Measurements from ENCODE around the gene PDE4DIP.
"Not testable (repeated sequence)": the region's sequence is repeated elsewhere in the genome, so short reads cannot be mapped to it uniquely, and the experiment has no call there.

Gene PDE4DIP

GRCh38 chr1:148874408-148875388 lies 30.5 kb downstream of the PDE4DIP start:
- not testable (repeated sequence) for DNase-seq

DNA sequence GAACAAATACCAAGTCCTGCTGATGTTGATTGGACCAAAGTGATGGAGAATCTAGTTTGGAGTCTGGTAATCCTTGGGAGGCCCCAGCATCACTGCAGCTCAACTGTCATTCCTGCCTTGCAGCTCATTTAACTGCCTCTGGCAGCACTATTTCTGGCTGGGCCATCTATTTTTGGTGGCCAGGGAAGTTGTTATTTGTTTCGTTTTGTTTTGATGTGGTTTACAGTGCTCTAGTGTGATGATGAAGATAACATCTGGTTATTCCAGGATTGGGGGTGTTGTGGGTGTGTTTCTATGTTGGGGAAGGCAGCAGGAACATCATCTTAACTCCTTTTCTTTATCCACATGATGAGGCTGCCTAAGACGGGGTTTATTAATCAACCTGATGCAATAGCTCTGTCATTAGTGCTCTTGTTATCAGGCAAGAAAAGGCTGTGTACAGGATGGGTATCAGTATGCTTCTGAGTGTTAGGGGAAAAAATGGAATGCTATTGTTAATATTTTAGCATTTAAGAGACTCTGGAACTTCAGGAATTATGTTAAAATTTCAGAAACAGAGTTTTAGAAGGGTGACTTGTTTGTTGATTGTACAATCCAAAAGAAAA lies 35.7 kb downstream of the PDE4DIP start:
- not testable (repeated sequence) for DNase-seq

GRCh38 chr1:148881261-148881660 lies 37.0 kb downstream of the PDE4DIP start:
- DNase-seq, result not testable (repeated sequence)

GRCh38 chr1:148885219-148885618 lies 41.0 kb downstream of the PDE4DIP start:
- DNase-seq, result not testable (repeated sequence)

DNA sequence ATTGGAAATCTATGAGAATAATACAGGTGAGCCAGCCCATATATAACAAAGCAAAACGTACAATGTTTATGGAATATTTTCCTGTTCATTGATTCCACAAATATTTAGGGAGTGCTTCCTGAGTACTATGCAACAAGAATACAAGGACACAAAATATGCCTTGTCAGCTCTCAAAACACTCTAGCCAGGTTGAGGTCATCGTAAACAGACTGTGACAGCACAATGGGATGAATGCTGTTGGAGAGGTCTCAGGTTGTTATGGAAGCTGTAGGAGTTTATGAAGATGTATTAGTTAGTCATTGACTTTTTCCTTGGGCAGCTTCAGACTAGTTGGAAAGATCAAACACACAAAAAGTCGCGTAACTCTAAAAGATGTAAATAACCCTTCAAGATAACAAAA lies 42.1 kb downstream of the PDE4DIP start:
- DNase-seq, result not testable (repeated sequence)

- not testable (repeated sequence) for DNase-seq
These were observed 44.4 kb downstream of the PDE4DIP start for GRCh38 chr1:148888597-148888996.

GRCh38 chr1:148889267-148890074 lies 45.2 kb downstream of the PDE4DIP start:
- DNase-seq, result not testable (repeated sequence)

GRCh38 chr1:148890075-148890568 lies 45.9 kb downstream of the PDE4DIP start:
- DNase-seq, result not testable (repeated sequence)

GRCh38 chr1:148894360-148895352 lies 50.4 kb downstream of the PDE4DIP start:
- DNase-seq, result not testable (repeated sequence)

- DNase-seq, result not testable (repeated sequence)
These were observed 55.8 kb downstream of the PDE4DIP start for GRCh38 chr1:148900026-148900425.

GRCh38 chr1:148900691-148901090 lies 56.5 kb downstream of the PDE4DIP start:
- DNase-seq, result not testable (repeated sequence)

DNA sequence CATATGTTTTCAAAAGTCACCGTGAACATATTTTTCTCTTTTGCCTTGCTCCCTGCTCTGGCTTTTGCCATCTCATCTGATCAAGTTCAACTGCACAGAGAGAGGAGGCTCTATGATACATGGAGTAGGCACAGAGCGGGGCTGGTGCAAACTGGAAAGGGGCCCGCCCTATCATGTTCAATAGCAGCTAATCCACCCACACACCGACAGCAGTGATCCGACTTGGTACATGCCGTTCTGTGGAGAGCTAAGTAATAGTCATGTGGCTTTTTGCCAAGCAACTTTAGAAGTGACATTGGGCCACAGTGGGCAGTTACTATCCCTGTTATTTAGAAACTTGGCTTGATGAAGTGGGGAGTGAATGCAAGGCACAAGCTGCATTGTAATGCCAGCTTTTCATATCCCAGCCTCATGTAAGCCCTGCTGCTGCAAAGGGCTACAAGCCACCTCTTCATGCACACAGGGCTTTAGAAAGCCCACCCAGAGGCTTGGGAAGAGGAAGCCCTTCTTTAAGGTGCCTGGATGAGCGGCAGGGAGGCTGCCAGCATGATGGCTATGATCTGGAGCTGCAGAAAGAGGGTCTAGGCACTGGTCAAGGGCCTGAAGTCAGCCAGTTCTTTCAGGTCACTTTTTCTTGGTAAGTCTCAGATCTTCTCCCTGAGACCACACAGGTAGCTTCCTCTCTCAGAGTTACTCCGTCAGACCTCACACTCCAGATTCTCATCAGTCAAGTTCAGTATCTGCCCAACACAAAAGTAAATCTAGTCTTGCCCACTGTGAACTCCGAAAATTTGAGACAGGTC lies 57.1 kb downstream of the PDE4DIP start:
- not testable (repeated sequence) for DNase-seq

GRCh38 chr1:148901953-148902341 lies 57.7 kb downstream of the PDE4DIP start:
- not testable (repeated sequence) for DNase-seq

- not testable (repeated sequence) for DNase-seq
These were observed 65.1 kb downstream of the PDE4DIP start for GRCh38 chr1:148909219-148909826.

GRCh38 chr1:148911303-148911928 lies 67.2 kb downstream of the PDE4DIP start:
- DNase-seq, result not testable (repeated sequence)

DNA sequence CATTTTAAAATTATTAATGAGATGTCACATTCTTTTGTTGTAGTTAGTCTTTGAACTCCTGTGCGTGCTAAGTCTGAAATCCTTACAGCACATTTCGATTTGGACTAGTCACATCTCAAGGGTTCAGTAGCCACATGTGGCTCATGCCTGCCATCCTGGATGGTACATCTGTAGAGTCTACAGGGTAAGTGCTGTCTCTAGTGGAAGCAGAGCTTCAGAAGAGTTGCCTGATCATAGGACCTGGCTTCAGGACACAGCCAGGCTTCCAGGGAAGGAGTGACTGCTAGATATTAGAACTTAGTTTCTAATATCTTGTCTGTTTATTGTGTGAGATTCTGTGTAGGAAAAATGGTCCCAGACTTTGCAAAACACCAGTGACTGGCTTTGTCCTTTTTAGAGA lies 72.0 kb downstream of the PDE4DIP start:
- not testable (repeated sequence) for DNase-seq

DNA sequence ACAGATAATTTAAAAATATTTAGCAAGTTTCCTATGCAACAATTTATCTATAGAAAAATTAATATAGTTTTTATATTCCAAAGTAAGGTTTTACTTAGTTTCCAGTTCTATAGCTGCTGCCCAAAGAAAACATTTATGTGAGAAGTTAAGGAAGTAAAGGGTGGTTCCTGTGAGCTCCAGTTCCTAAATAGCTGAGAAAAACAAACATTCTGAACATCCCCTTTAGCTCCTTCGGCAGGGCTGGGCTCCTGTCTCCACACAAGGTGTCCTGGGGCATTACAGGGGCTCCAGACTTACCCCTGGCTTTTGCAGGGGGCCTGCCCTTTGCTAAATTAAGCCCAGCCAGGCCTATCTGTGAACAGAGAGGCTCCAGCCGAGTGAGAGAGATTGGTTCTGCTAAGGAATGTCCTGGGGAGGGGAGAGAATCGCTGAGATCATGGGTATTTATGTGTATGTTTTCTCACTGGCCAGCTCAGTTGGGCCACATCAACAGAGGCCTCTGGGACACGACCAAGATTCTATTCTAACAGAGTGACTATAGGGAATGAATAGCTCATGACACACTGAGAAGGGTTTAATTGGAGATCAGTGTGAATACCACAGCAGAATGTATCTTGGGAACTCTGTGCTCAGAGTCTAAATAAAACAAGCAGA lies 72.6 kb downstream of the PDE4DIP start:
- not testable (repeated sequence) for DNase-seq

DNA sequence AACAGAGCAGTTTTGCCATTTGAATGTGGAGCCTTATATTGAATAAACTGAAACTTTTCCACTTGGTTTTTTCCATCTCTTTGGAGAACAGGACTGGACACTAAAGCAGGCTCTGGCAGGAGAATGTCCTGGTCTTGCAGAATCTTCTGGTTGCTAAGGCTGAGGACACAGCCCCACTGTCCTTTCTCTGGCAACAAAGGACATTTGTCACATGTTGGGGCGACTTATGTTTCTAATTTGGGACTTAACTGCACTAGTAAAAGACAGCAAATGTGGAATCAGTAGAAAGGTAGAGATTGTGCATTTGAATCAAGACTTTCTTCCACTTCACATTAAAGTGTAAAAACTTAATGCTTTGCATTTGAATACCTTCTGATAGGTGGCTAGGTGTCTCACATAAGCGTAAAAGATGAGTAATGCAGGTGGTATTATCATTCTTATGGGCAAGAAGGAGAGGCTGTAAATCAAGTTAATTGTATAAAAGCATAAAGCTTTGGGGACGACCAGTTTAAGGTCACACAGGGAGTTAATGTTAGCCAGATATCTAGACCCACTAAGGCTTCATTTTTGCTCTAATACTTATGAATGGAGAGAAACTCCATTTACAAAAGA lies 74.7 kb downstream of the PDE4DIP start:
- not testable (repeated sequence) for DNase-seq

GRCh38 chr1:148921047-148921446 lies 76.8 kb downstream of the PDE4DIP start:
- not testable (repeated sequence) for DNase-seq
